ENCODE results near the gene DAPK1.

DNA sequence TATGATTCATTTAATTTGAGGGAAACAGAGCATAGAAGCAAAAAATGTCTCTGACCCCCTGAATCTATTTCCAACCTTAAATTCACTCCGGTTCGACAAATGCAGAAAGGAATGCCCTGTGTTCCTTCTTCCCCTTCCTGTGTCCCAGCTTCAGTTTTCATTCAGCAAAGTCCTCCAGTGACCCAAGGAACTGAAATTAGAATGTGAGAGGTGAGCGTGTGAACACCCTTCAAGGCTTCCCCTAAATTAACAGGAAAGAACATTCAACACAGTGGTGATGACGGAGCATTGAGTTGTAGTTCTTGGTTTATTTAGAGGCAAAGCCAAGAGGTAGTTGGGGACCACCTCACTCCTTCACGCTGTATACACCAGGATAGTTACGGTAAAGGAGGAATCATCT, 130.7 kb downstream of the DAPK1 start:
- no peak for TF ChIP-seq CTCF (IDR thresholded peaks at IDR 0.05)
- no peak for TF ChIP-seq POLR2A (IDR thresholded peaks at IDR 0.05)

Data from suprapubic skin (tissue), 3 donors.